ENCODE measurements around the gene LAP3. TPM values are rescaled to one million over a fixed set of nuclear protein-coding genes. Genes with fewer than 3 reads are reported as not detected.

Gene LAP3
- total and polyA plus RNA-seq, 4 donors: 57.5 to 178 (median 110) TPM

GRCh38 chr4:17647927-17648326 is 70.9 kb downstream of the LAP3 start (continued):
- no peak for TF ChIP-seq ZBTB33 (IDR thresholded peaks at IDR 0.05)

- no peaks in the 10 kb centered on the region for H3K36me3 ChIP-seq (ENCODE audit: control insufficient read depth in 4 of 4, insufficient read depth in 3 of 4, low read depth in 1 of 4, low read length in 3 of 4)
- WGBS: 85% methylated on average over 2 of the region's 2 CpGs
- H3K27ac ChIP-seq (ENCODE audit: low read depth in 1 of 2, low read length in 2 of 2): no peak overlapping the region
- no peak for DNase-seq (ENCODE audit: low spot score)
- no peaks in the 10 kb centered on the region for H3K27me3 ChIP-seq (ENCODE audit: control insufficient read depth in 4 of 4, insufficient read depth in 4 of 4, low read length in 3 of 4)
- H3K9me3 ChIP-seq (ENCODE audit: control insufficient read depth in 4 of 4, low read length in 3 of 4): no peaks in the 10 kb centered on the region
- no peak overlapping the region for H3K9ac ChIP-seq (ENCODE audit: low read depth in 1 of 2, low read length in 2 of 2)
- TF ChIP-seq SP1 (IDR thresholded peaks at IDR 0.05) (no peak), EGR1 (IDR thresholded peaks at IDR 0.05; ENCODE audit: low read depth in 2 of 2) (no peak), HNF4G (IDR thresholded peaks at IDR 0.05) (no peak), GABPA (IDR thresholded peaks at IDR 0.05 in 1 of 2, conservative IDR thresholded peaks at IDR 0.05 in 1 of 2) (no peak), YY1 (IDR thresholded peaks at IDR 0.05) (no peak), CTCF (IDR thresholded peaks at IDR 0.05; ENCODE audit: low read depth, low read length, missing input control) (no peak), RAD21 (IDR thresholded peaks at IDR 0.05) (no peak), RXRA (IDR thresholded peaks at IDR 0.05) (no peak), NR2F2 (IDR thresholded peaks at IDR 0.05) (no peak), TAF1 (conservative IDR thresholded peaks at IDR 0.05) (no peak), JUND (IDR thresholded peaks at IDR 0.05) (no peak), HNF4A (conservative IDR thresholded peaks at IDR 0.05) (no peak), FOXA2 (IDR thresholded peaks at IDR 0.05) (no peak), ZBTB33 (IDR thresholded peaks at IDR 0.05) (no peak), FOXA1 (IDR thresholded peaks at IDR 0.05) (no peak), MAX (IDR thresholded peaks at IDR 0.05) (no peak), ATF3 (IDR thresholded peaks at IDR 0.05) (no peak)
- H3K4me1 ChIP-seq (ENCODE audit: control insufficient read depth in 4 of 4, insufficient read depth in 4 of 4, low read length in 3 of 4): no peaks in the 10 kb centered on the region
- H3K4me3 ChIP-seq (ENCODE audit: low read depth in 1 of 3, low read length in 3 of 3): no peak overlapping the region
Observed at GRCh38 chr4:17650406-17650805, 73.4 kb downstream of the LAP3 start.

GRCh38 chr4:17654701-17655100 is 77.7 kb downstream of the LAP3 start:
- H3K36me3 ChIP-seq (ENCODE audit: control insufficient read depth in 4 of 4, insufficient read depth in 3 of 4, low read depth in 1 of 4, low read length in 3 of 4): no peaks in the 10 kb centered on the region
- H3K9ac ChIP-seq (ENCODE audit: low read depth in 1 of 2, low read length in 2 of 2): no peak overlapping the region
- H3K9me3 ChIP-seq (ENCODE audit: control insufficient read depth in 4 of 4, low read length in 3 of 4): no peaks in the 10 kb centered on the region
- no peaks in the 10 kb centered on the region for H3K4me1 ChIP-seq (ENCODE audit: control insufficient read depth in 4 of 4, insufficient read depth in 4 of 4, low read length in 3 of 4)
- H3K27ac ChIP-seq (ENCODE audit: low read depth in 1 of 2, low read length in 2 of 2): no peak overlapping the region
- no peak for DNase-seq (ENCODE audit: low spot score)
- no peaks in the 10 kb centered on the region for H3K27me3 ChIP-seq (ENCODE audit: control insufficient read depth in 4 of 4, insufficient read depth in 4 of 4, low read length in 3 of 4)
- 86% methylated on average over 8 of the region's 8 CpGs for WGBS
- no peak for TF ChIP-seq CTCF (IDR thresholded peaks at IDR 0.05; ENCODE audit: low read depth, low read length, missing input control)
- no peak for TF ChIP-seq RAD21 (IDR thresholded peaks at IDR 0.05)
- TF ChIP-seq FOXA1 (IDR thresholded peaks at IDR 0.05): no peak
- TF ChIP-seq NR2F2 (IDR thresholded peaks at IDR 0.05): no peak
- TF ChIP-seq FOXA2 (IDR thresholded peaks at IDR 0.05): no peak
- H3K4me3 ChIP-seq (ENCODE audit: low read depth in 1 of 3, low read length in 3 of 3): no peak overlapping the region
